Measurements from ENCODE around the gene DNAJC11.

Gene DNAJC11

DNA sequence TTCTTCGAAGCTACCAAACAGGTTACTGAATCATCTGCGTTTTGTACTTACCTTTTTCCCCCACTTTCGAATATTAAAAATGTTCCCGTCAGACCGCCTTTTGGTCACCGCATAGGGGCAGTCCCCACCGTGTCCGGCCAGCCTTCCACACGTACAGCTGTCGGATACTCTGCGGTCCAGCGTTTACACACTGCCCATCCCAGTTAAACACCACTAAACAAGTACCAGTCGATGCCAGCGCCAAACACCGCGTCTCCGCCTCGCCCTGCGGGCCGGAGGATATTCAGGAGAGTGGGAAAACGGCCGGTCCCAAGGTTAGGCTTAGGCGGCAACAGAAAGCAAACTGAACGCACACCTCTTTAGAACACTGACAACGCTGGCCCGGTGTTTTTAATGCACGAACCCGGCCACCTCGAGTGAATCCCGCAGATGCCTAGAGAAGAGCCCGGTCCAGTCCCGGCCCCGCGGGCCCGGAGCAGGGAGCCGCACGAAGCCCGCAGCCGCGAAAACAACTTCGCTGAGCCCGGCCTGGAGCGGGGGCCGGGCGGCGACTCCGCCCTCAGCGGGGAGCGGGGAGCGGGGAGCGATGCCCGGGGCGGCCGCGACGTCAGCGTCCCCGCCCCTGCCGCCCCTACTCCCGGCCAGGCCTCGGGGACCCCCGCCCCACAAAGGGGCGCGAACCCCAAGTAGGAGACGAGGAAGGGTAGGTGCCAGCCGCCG, 88.8 kb downstream of the DNAJC11 start:
- no peak for DNase-seq

DNA sequence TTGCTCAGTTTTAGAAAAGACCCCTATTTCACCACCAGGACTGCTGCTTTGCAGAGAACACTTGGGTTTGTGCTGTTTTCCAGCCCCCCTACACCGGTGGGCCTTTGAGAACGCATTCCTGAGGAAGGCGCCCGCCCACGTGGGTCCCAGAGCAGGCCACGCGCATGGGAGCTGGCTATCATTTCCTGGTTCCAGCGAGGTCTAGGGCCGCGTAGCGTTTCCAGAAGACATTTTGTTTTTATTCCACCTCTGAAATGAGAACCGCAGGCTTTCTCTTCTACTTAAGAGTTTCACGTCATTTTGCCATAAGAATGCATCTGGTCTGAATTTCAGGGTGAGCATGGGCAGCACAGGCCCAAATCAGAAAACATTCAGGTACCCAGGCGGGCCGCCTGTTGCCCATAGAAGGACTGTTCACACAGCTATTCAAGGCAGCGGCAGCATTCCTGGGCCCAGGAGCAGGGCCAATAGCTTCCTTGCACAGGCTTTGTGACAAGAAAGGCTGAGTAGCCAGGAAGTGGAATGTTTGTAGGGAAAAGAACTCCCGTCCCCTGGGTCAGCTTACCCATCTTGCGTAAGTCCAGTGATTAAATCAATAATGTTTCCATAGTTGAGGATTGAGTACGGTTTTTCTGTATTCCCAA, 97.6 kb downstream of the DNAJC11 start:
- DNase-seq = no peak
- H3K36me3 ChIP-seq = peaks cover under 1% of the 10 kb centered on the region; the same call in 1 of the 2 replicates
- TF ChIP-seq, protein P1, sequence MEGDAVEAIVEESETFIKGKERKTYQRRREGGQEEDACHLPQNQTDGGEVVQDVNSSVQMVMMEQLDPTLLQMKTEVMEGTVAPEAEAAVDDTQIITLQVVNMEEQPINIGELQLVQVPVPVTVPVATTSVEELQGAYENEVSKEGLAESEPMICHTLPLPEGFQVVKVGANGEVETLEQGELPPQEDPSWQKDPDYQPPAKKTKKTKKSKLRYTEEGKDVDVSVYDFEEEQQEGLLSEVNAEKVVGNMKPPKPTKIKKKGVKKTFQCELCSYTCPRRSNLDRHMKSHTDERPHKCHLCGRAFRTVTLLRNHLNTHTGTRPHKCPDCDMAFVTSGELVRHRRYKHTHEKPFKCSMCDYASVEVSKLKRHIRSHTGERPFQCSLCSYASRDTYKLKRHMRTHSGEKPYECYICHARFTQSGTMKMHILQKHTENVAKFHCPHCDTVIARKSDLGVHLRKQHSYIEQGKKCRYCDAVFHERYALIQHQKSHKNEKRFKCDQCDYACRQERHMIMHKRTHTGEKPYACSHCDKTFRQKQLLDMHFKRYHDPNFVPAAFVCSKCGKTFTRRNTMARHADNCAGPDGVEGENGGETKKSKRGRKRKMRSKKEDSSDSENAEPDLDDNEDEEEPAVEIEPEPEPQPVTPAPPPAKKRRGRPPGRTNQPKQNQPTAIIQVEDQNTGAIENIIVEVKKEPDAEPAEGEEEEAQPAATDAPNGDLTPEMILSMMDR (IDR thresholded peaks at IDR 0.05; ENCODE audit: low read depth, low read length) = no peak
- peak overlapping the region; percentile 62; the same call in 1 of the 2 replicates for H3K4me3 ChIP-seq (ENCODE audit: low read depth, low read length)
- H3K4me1 ChIP-seq = no peaks in the 10 kb centered on the region; the same call in 1 of the 2 replicates
- H3K9me3 ChIP-seq = no peaks in the 10 kb centered on the region
- no peaks in the 10 kb centered on the region for H3K27me3 ChIP-seq

More for the DNA sequence above, 88.8 kb downstream of the DNAJC11 start:
- Histone ChIP-seq H3K36me3 (no peaks in the 10 kb centered on the region), H3K27me3 (no peaks in the 10 kb centered on the region), H3K4me1 (no peaks in the 10 kb centered on the region), H3K4me3 (ENCODE audit: low read depth, low read length) (peak overlapping the region; percentile 66), H3K9me3 (no peaks in the 10 kb centered on the region)
- TF ChIP-seq, protein P1 (IDR thresholded peaks at IDR 0.05; ENCODE audit: low read depth, low read length) = no peak

DNA sequence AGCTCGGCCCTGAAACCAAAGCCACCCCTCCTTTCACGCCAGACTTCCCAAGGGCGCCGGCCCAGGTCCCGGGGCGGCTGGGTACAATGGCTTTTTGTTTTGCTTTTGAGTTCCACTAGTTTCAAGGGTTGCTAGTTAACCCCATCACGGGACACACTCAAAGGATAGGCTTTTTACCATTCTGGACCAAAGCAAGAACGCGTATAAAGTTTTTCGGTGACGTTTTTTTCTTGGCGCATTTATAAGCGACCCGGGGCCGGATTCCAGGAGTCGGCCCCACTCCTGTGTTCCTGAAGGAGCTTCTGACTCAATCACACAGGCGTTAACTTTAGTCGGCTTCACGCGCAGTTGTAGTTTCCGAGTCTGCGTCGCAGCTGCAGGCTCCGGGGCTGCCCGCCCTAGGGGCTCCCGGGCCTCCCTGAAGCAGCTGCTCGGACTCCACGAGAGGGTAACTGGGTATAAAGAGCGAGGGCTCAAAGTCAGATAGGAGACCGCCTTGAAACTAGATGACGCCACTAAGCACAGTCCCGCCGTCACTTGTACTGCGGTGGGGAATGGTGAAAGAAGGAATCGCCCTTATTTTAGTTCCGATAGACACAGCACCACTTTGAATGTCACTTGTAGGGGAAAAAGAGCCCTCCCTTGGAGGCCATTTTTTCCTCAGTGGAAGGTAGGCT, 98.2 kb downstream of the DNAJC11 start:
- Histone ChIP-seq H3K36me3 (peaks cover 3% of the 10 kb centered on the region; the same call in 1 of the 2 replicates), H3K27me3 (no peaks in the 10 kb centered on the region), H3K9me3 (no peaks in the 10 kb centered on the region), H3K4me3 (ENCODE audit: low read depth, low read length) (peak overlapping the region; percentile 62), H3K4me1 (no peaks in the 10 kb centered on the region; the same call in 1 of the 2 replicates)
- peak; percentile 37 for DNase-seq
- TF ChIP-seq, protein P1 (IDR thresholded peaks at IDR 0.05; ENCODE audit: low read depth, low read length) = no peak

DNA sequence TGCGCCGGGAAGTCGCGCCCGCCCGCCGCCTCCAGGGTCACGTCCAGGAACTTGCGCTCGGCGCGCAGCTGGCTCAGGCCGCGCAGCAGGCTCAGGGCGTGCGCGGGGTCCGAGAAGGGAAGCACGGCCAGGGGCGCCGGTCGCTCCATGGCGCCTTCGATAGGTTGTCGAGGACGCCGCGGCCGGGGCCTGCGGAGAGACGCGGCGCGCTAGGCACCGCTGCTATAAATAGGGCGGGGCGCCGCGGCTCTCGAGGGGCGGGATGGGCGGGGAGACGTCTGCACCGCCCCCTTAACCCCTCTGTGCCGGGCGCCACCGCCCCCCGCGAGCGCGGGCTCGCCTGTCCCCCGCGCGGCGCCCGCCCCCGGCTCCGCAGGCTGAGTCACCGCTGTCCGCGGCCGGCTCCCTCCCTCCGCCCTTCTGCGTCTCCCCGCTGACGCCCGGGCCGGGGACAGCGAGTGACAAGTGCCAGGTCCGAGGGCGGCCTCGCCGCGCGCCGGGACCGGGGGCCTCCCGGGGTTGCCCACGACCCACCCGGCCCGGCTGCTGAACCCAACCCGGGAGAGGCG, 98.9 kb downstream of the DNAJC11 start, which contains the start of gene KLHL21:
Gene KLHL21 (minus strand): TSS at position 201 of the 569 bp plus-strand sequence. CDS start 52 bp downstream, at position 149.
- H3K36me3 ChIP-seq = peaks cover 5% of the 10 kb centered on the region
- H3K27me3 ChIP-seq = no peaks in the 10 kb centered on the region
- TF ChIP-seq, protein P1 (IDR thresholded peaks at IDR 0.05; ENCODE audit: low read depth, low read length) = no peak
- no peaks in the 10 kb centered on the region for H3K9me3 ChIP-seq
- peak; percentile 89 for DNase-seq
- no peaks in the 10 kb centered on the region; the same call in 1 of the 2 replicates for H3K4me1 ChIP-seq
- peak within 1 kb of the TSS; percentile 81 for H3K4me3 ChIP-seq (ENCODE audit: low read depth, low read length)

DNA sequence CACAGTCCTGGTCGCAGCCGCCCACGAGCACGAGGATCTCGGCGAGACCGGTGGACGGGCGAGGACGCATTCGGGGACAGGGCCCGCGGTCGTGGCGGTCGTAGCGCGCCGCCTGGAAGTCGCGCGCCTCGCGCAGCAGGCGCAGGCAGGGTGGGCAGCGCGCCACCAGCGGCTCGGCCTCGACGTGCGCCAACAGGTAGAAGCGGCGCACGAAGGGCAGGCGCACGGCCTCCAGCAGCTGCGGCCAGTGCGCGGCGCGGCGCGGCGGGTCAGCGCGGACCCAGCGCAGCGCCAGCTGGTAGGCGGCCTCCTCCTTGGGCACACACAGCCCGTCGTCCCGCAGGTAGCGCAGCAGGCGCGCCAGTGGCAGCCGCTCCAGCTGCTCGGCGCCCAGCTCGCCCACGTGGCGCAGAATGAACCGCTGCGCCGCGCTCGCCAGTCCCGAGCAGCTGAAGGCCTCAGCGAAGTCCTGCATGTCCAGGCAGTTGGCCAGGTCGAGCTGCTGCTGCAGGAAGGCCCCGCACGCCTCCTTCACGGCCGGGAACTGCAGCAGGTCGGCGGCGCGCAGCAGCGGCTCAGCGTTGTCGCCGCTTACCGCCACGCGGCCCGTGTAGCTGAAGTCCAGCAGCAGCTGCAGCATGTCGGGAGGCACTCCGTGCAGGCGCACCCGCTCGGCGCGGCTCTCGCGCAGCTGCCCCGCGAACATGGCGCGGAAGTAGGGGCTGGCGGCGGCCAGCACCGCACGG, 99.5 kb downstream of the DNAJC11 start:
- Histone ChIP-seq H3K27me3 (no peaks in the 10 kb centered on the region), H3K4me1 (no peaks in the 10 kb centered on the region; the same call in 1 of the 2 replicates), H3K9me3 (no peaks in the 10 kb centered on the region), H3K36me3 (peaks cover 5% of the 10 kb centered on the region), H3K4me3 (ENCODE audit: low read depth, low read length) (peak overlapping the region; percentile 81)
- TF ChIP-seq, protein P1 (IDR thresholded peaks at IDR 0.05; ENCODE audit: low read depth, low read length) = no peak
- DNase-seq = peak; percentile 21

Measured in BE2C (cell line).